ENCODE results near the gene DEPDC1.

DEPDC1 gene

DNA sequence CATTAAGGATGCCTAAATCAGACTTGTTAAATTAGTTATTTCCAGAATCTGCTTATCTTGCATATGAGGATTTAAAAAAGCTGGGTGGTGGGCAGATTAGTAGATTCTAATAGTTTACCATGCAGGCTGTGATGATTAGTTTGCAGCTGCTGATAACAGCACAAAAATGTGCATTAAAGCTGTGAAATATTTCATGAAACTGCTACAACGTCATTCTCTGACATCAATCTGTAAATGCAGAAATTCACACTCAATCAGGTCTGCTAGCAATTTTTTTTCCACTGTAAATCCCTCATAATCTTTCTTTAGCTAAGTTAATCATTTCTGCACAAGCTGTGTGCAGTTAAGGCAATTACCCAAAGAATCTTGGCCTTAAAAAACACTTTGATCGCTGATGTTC lies 37.8 kb downstream of the DEPDC1 start:
- Histone ChIP-seq H3K27ac (ENCODE audit: low read length) (no peak overlapping the region), H3K4me3 (ENCODE audit: low read length) (no peak overlapping the region), H2AFZ (ENCODE audit: low read depth, low read length) (no peak overlapping the region), H3K9me3 (ENCODE audit: insufficient read depth, low read length) (no peaks in the 10 kb centered on the region), H3K4me1 (ENCODE audit: low read length) (no peaks in the 10 kb centered on the region), H3K79me2 (ENCODE audit: low read length) (no peaks in the 10 kb centered on the region), H3K9ac (ENCODE audit: low read length) (no peak overlapping the region), H3K4me2 (ENCODE audit: low read length) (no peak overlapping the region), H3K27me3 (ENCODE audit: low read depth, low read length) (no peaks in the 10 kb centered on the region), H3K36me3 (replicated peaks; ENCODE audit: low read depth, low read length) (no peaks in the 10 kb centered on the region), H4K20me1 (ENCODE audit: insufficient read depth, low read length) (no peaks in the 10 kb centered on the region)
- TF ChIP-seq EZH2phosphoT487 (IDR thresholded peaks at IDR 0.05; ENCODE audit: low read depth), result no peak
- TF ChIP-seq, protein P1, sequence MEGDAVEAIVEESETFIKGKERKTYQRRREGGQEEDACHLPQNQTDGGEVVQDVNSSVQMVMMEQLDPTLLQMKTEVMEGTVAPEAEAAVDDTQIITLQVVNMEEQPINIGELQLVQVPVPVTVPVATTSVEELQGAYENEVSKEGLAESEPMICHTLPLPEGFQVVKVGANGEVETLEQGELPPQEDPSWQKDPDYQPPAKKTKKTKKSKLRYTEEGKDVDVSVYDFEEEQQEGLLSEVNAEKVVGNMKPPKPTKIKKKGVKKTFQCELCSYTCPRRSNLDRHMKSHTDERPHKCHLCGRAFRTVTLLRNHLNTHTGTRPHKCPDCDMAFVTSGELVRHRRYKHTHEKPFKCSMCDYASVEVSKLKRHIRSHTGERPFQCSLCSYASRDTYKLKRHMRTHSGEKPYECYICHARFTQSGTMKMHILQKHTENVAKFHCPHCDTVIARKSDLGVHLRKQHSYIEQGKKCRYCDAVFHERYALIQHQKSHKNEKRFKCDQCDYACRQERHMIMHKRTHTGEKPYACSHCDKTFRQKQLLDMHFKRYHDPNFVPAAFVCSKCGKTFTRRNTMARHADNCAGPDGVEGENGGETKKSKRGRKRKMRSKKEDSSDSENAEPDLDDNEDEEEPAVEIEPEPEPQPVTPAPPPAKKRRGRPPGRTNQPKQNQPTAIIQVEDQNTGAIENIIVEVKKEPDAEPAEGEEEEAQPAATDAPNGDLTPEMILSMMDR (IDR thresholded peaks at IDR 0.05; ENCODE audit: low read depth, low read length), result no peak

DNA sequence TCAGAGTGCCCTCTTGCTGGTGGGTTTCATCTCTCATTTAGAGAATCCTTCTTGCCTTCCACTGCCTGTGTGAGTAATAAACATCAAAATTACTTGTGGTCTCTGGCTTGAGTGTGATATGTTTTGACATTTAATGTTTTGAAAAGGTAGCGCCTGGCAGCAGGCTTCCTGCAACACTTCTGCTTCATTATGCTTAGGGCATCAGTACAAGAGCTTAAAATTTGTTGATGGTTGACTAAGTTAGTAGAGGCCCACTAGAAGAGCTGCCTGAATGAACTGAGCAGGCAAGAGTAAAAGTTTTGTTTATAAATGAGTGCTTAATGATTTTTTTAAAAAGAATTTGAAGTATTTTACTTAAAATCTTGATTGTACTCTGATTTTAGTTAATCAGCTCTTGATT lies 40.7 kb downstream of the DEPDC1 start:
- Histone ChIP-seq H3K27ac (ENCODE audit: low read length) (no peak overlapping the region), H3K4me2 (ENCODE audit: low read length) (no peak overlapping the region), H3K9me3 (ENCODE audit: insufficient read depth, low read length) (no peaks in the 10 kb centered on the region), H3K4me1 (ENCODE audit: low read length) (no peaks in the 10 kb centered on the region), H3K4me3 (ENCODE audit: low read length) (no peak overlapping the region), H3K27me3 (ENCODE audit: low read depth, low read length) (no peaks in the 10 kb centered on the region), H3K9ac (ENCODE audit: low read length) (no peak overlapping the region), H3K36me3 (replicated peaks; ENCODE audit: low read depth, low read length) (no peaks in the 10 kb centered on the region), H4K20me1 (ENCODE audit: insufficient read depth, low read length) (no peaks in the 10 kb centered on the region), H3K79me2 (ENCODE audit: low read length) (no peaks in the 10 kb centered on the region), H2AFZ (ENCODE audit: low read depth, low read length) (no peak overlapping the region)
- TF ChIP-seq, protein P1 (IDR thresholded peaks at IDR 0.05; ENCODE audit: low read depth, low read length), result no peak
- TF ChIP-seq EZH2phosphoT487 (IDR thresholded peaks at IDR 0.05; ENCODE audit: low read depth), result no peak

DNA sequence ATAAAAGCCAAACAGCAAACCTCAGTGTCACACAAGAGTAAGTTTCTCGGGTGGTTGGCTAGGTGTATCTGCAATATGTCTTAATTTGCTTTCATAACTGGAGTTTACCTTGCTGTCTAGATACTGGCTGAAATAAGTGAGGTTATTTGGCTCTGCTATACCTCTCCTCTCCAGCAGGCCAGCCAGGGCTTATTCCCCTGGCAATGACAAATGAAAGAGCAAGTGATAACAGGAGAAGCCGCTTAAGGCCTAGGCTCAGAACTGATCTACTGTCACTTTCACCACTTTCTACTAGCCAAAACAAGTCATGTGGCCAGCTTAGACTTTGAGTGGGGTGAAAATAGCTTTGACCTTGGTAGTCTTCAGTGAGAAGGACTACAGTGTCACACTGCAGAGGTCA lies 42.3 kb downstream of the DEPDC1 start:
- TF ChIP-seq EZH2phosphoT487 (IDR thresholded peaks at IDR 0.05; ENCODE audit: low read depth), result no peak
- Histone ChIP-seq H3K4me2 (ENCODE audit: low read length) (no peak overlapping the region), H3K4me3 (ENCODE audit: low read length) (no peak overlapping the region), H3K9me3 (ENCODE audit: insufficient read depth, low read length) (no peaks in the 10 kb centered on the region), H3K9ac (ENCODE audit: low read length) (no peak overlapping the region), H4K20me1 (ENCODE audit: insufficient read depth, low read length) (no peaks in the 10 kb centered on the region), H3K27me3 (ENCODE audit: low read depth, low read length) (no peaks in the 10 kb centered on the region), H2AFZ (ENCODE audit: low read depth, low read length) (no peak overlapping the region), H3K4me1 (ENCODE audit: low read length) (no peaks in the 10 kb centered on the region), H3K27ac (ENCODE audit: low read length) (no peak overlapping the region), H3K36me3 (replicated peaks; ENCODE audit: low read depth, low read length) (no peaks in the 10 kb centered on the region), H3K79me2 (ENCODE audit: low read length) (no peaks in the 10 kb centered on the region)

DNA sequence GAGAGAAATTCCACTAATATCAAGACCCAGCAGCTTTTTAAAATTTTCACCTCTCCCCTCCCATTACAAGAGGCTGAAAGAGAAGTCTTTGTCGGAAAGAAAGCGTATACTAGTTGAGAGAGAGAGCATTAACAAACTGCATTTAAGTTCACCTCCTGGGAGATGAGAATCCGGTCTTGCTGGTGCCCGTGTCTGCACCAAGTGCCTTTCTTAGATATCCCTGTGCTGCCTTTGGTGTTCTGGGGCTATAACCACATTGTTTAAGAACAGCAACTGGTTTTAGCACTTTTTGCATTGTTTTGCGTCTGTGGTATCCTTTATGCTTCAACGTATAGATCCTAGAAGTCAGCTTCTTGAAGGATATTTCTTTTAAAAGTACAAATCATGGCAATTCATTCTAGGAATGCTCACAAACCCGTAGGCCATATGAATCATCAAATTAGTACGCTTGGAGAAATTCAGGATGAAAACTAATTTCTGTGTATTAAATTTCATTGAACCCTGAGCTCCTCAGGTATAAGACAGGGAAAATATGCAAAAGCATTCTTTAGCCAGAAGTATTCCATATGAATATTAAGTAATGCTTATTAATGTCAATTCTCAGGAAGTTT lies 43.7 kb downstream of the DEPDC1 start:
- no peak overlapping the region for H2AFZ ChIP-seq (ENCODE audit: low read depth, low read length)

More for the DNA sequence above, 43.7 kb downstream of the DEPDC1 start:
- no peaks in the 10 kb centered on the region for H4K20me1 ChIP-seq (ENCODE audit: insufficient read depth, low read length)
- no peaks in the 10 kb centered on the region for H3K9me3 ChIP-seq (ENCODE audit: insufficient read depth, low read length)
- no peak overlapping the region for H3K27ac ChIP-seq (ENCODE audit: low read length)
- no peak overlapping the region for H3K9ac ChIP-seq (ENCODE audit: low read length)
- no peaks in the 10 kb centered on the region for H3K36me3 ChIP-seq (replicated peaks; ENCODE audit: low read depth, low read length)
- H3K79me2 ChIP-seq (ENCODE audit: low read length), result no peaks in the 10 kb centered on the region
- no peaks in the 10 kb centered on the region for H3K27me3 ChIP-seq (ENCODE audit: low read depth, low read length)
- no peaks in the 10 kb centered on the region for H3K4me1 ChIP-seq (ENCODE audit: low read length)
- H3K4me2 ChIP-seq (ENCODE audit: low read length), result no peak overlapping the region
- no peak overlapping the region for H3K4me3 ChIP-seq (ENCODE audit: low read length)
- TF ChIP-seq, protein P1 (IDR thresholded peaks at IDR 0.05; ENCODE audit: low read depth, low read length), result no peak
- TF ChIP-seq EZH2phosphoT487 (IDR thresholded peaks at IDR 0.05; ENCODE audit: low read depth), result no peak
